NB4 (cell line): ENCODE measurements around the gene CHAC1.

ENCODE experiments used
- POLR2A ChIP-seq: IDR thresholded peaks from 2 replicates; pipeline ENCODE4 v1.6.1; 2011; ENCODE audit warnings: mild to moderate bottlenecking; ENCODE audit not compliant: insufficient read length; ENCODE audit errors: extremely low read depth
- TF ChIP-seq, protein P1 (sequence below): IDR thresholded peaks from one replicate; pipeline ENCODE4 v1.5.1; 2012; ENCODE audit warnings: low read depth, low read length
- TF ChIP-seq, protein P2 (sequence below): IDR thresholded peaks from 2 replicates; pipeline ENCODE4 v1.6.1; 2011; ENCODE audit warnings: low read depth, low read length

DNA sequence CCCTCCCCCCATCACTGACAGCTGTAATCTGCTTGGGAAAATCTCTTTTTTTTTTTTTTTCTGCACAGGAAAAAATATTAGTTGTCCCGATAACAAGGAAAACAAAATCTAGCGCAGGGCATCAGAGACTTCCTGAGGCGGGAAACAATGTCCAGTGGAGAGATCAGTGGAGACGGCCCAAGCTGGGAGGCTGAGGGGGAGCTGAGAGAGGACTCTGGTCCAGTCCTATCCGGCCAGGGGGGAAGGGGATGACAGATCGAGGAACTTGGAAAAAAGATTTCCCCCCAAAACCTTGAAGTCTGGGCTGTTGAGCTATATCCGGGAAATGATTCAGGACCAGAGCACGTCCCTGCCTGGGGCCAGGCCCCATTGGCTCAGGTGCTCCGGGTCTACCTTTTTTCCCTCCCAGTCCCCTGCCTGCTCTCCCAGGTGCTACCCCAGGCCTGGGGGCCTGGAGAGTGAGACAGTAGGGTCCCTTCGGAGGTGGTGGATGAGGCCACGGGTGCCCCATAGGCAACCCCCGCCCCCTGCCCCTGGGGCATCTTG lies 38.1 kb upstream of the CHAC1 start:
- TF ChIP-seq, protein P1, sequence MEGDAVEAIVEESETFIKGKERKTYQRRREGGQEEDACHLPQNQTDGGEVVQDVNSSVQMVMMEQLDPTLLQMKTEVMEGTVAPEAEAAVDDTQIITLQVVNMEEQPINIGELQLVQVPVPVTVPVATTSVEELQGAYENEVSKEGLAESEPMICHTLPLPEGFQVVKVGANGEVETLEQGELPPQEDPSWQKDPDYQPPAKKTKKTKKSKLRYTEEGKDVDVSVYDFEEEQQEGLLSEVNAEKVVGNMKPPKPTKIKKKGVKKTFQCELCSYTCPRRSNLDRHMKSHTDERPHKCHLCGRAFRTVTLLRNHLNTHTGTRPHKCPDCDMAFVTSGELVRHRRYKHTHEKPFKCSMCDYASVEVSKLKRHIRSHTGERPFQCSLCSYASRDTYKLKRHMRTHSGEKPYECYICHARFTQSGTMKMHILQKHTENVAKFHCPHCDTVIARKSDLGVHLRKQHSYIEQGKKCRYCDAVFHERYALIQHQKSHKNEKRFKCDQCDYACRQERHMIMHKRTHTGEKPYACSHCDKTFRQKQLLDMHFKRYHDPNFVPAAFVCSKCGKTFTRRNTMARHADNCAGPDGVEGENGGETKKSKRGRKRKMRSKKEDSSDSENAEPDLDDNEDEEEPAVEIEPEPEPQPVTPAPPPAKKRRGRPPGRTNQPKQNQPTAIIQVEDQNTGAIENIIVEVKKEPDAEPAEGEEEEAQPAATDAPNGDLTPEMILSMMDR: no peak
- no peak for TF ChIP-seq POLR2A
- TF ChIP-seq, protein P2, sequence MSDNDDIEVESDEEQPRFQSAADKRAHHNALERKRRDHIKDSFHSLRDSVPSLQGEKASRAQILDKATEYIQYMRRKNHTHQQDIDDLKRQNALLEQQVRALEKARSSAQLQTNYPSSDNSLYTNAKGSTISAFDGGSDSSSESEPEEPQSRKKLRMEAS: no peak
